SU-DHL-6 (cell line): ENCODE results near the gene PPIG.
"Not testable (repeated sequence)": the region's sequence is repeated elsewhere in the genome, so short reads cannot be mapped to it uniquely, and the experiment has no call there.

Experiments used
- CTCF ChIP-seq: fragments of 200-600 bp; sonication (generic); IDR thresholded peaks from one replicate; pipeline ENCODE4 v1.5.1; 2017; ENCODE audit warnings: antibody characterized with exemption, mild to moderate bottlenecking, low read length, moderate library complexity; ENCODE audit not compliant: insufficient read depth, poor library complexity, severe bottlenecking
- EZH2phosphoT487 ChIP-seq: fragments of 200-600 bp; sonication (generic), shearing (Covaris generic); conservative IDR thresholded peaks from 2 replicates; pipeline ENCODE4 v1.6.1; 2018; ENCODE audit warnings: mild to moderate bottlenecking, antibody characterized with exemption, low read length, moderate library complexity, mixed read lengths

- not testable (repeated sequence) for TF ChIP-seq CTCF, EZH2phosphoT487
These were observed 8.9 kb upstream of the PPIG start for GRCh38 chr2:169575264-169575663.
